ENCODE results near the gene RXRG.

The RXRG gene

DNA sequence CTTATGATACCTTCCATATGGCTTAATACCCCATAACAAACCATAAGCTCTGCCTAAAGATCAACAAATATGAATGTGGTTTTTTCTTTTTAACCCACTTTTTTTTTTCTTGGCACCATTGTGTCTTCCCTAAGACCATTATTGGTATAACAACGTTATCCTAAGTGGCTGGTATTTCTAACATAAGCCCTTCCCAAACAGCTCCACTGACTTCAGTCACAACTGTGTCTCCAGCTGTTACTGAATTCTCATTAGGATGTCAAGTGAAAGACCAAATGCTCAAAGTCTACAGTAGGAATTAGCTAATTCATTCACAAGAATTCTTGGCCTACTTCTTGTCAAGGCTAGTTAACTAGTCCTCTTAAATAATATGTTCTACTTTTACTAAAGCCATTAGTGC, 4.2 kb upstream of the RXRG start:
- DNase-seq = no peak

DNA sequence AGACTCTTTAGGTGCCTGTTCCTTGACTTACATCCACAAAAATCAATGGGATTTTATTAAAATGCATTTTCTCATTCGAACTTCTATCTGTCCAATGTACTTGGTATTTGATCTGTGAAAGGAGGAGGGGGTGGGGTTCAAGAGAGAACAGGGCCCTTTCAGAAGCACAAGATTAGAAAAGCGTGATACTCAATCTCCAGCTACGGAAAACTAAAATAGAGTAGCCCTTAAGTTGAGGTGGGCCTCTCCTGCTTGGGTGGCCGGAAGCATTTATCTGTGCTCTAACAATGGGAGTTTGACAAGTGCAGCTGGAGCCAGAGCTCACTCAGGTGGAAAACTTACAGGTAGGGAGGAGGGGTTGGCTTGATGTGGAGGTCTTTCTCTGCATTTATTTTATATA, 462 bp upstream of the RXRG start:
- DNase-seq = no peak

DNA sequence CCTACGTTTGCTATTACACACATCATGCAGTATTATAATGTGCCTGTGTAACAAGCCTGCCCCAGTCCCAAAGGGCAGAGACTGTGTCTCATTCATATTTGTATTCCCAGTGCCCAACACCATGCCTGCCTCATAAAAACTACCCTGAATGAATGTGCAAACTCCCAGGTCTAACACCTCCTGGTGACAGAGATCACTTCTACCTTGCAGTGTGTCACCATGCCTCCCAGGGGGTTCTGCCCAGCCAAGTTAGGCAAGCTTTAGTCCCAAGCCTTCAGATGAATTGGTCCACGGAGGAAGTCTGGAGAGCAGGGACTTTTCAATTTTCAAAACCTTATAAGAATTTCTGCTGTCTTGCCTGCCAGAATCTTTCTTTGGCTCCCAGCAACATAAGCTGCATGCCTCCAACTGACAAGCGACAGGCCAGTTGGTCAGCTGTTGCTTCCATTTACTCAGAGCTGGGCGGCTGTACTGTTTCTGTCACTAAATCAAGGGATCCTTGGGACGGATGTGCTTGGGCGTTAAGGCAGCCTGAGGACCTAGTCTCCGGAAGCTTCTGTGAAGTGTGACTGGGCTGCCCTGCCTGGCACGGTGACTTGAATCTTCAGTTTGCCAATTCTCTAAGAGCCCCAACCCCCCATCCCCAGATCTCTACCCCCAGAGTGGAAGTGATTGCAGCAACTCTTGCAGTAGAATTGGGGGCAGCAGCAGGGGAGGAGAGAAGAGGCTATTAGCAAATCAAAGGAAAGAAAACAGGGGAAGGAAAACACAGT, 1.2 kb downstream of the RXRG start:
- no peak for DNase-seq

DNA sequence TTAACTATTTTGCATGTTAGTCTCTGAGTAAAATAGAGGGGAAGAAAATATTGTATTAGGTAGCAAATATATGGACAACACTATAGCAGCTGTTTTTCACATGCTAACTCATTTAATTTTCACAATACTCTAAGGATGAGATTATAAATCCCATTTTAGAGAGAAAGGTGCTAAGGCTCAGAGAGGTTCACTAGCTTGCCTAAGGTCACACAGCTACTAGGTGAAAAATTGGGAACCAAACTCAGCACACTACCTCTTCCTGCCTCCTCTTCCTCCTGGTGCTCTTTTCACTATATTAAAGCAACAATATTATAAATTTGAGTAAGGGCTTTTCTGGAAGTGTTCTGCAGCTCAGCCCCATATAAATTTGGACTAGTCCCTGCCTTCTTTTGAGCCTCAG, 2.3 kb downstream of the RXRG start:
- no peak for DNase-seq

DNA sequence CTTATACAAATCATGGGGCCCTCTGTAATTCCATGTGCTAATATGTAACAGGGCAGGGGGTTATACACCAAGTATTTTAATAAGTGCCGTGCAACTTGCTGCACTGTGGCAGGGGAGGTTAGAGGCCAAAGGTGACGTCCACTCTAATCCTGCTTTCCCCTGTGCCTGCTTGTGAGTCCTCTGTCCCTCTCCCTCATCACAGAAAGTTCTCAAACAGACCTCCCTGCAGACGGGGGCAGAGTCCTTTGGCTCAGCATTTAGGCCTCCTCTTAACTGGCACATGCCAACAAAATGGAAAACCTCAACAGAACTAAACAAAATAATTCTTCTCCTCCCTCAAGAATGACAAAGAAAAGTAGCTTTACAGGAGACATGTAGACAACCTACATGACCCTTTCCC, 2.9 kb downstream of the RXRG start:
- DNase-seq = no peak

DNA sequence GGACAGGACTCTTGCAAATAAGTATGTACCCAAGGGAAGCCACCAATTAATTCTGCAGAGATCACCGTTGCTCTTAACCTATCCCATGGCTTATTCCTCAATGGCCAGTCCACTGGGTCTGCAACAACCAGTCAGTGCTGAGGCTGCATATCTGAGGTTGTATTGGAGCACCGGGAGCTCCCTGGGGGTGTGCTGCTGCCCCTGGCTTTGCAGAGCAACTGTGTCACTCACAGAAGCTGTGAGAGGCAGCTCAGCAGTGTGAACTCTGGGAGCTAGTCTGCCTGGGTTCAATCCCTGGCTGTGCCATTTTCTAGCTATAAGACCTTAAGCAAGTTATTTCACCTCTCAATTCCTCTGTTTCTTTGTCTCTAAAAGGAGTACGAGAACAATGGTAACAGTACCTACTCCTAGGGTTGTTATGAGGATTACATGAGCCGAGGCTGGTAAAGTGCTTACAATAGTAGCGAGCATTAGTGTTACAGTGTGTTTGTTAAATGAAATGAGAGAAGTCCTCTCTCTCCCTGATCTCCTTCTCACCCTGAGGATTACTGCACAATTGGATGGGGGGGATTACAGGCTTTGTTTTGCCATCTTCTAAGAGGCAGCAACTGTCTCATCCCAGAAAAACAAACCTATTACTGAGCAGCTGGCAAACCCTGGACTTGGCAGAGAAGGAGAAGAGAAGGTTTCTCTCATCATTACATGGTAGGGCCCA, 3.6 kb downstream of the RXRG start:
- no peak for DNase-seq

DNA sequence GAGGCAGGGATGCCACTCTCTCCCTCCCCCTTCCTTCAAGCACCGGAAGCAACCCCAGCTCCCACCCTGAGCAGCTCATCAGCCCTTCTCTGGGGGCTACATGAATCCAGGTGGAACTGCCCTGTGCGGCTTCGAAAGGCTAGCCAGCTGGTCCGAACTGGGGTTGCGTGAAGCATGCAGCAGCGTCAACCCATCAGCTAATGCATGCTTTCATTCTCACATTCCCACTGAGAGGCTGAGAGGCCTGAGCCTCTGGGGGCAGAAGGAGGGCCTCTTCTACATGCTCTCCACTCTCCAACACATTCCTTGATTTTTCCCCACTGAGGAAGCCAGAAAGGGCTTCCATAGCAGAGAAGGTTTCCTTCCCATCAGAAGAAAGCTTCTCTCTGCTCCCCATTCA, 5.6 kb downstream of the RXRG start:
- DNase-seq = no peak

DNA sequence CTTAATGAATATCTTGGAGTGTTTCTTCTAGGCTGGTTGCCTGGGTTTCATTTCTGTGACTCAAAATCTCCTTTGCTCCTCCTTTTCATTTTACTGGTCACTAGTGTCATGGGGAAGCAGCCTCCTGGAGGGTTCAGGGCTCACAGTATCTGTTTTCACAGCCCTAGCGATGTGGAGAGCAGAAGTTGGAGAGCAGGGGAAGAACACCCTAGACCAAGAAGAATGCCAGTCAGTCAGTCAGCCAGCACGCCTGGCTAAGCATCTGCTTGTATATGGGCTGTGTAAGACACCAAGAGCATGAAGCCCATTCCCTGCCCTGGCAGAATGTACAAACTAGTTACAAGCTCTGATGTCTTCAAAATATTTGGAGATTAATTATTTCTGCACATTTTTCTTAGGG, 7.9 kb downstream of the RXRG start:
- no peak for DNase-seq

DNA sequence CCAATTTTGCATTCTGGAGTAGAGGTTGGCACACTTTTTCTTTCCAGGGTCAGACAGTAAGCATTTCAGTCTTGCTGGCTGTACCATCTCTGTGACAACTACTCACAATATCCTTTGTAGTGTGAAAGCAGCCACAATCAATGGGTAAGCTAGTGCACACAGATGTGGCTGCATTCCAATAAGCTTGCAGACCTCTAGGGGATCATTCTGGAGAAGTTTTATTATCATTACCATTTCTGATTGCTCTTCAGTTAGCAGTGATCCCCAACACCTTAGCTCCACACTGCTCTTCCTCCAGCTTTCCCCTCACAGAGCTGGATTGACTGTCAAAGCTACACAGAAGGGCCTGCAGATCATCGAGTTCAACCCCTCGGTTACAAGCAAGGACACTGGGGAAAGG, 9.1 kb downstream of the RXRG start:
- DNase-seq = no peak

DNA sequence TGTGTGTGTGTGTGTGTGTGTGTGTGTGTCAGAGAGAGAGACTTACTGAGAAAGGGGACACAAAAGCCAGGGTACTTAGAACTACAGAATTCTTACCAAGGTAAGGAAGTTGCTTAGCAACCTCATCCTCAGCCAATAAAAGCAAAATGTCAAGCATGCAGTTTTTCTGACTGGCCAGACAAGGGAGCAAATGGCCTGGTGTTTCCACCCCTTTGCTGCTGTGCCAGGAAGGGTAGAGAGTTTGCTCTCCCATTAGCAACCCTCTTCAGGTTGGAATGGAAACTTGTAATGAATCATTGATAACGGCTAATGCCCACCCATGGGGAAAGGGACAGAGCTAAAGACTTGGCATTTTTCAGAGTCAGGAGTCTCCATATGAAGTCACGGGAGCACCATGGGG, 10.6 kb downstream of the RXRG start:
- DNase-seq = no peak

DNA sequence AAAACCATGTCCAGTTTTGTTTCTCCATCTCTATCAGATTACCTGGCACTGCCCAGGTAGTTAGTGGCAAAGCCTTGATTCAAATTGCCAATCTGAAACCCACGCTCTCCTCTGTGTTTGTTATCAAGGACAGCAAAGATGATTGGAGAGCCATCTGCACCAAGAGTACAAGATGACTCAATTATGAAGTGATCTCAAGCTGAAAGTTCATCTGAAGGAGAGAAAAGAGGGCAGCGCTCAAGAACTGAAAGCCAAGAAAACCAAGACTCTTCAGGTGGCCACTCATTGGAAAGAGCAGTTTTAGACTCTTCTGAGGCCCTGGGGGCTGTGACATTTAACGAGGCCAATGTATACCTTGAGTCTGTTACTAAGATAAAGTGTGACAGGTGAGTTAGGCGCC, 13.8 kb downstream of the RXRG start:
- no peak for DNase-seq

DNA sequence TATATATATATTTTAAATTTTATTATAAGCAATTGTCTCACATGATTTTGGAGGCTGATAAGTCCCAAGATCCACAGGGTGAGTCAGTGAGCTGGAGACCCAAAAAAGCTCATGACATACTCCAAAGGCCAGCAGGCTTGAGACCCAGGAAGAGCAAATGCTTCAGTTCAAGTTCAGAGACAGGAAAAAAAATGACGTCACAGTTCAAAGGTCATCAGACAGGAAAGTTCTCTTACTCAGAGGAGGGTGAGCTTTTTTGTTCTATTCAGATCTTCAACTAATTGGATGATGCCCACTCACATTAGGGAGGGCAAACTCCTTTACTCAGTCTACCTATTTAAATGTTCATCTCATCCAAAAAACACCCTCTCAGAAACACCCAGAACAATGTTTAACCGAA, 18.2 kb downstream of the RXRG start:
- no peak for DNase-seq

DNA sequence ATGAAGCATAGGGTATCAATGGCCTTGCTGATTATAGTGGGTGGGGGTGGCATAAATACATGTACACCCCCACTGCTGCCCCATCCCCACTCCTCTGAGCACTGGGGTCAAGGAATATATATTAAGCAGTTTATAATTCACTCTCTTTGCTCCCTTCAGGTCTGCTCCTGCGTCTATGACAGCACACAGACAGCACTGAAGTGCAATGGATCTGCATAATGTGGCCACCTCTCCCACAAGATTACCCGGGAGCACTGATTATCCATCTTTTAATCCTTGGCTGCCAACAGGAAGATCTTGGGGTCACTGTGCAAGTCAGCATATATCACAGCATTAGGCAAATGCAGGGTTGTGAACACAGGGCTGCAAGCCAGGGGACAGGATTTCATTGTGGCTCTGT, 19.3 kb downstream of the RXRG start:
- no peak for DNase-seq

DNA sequence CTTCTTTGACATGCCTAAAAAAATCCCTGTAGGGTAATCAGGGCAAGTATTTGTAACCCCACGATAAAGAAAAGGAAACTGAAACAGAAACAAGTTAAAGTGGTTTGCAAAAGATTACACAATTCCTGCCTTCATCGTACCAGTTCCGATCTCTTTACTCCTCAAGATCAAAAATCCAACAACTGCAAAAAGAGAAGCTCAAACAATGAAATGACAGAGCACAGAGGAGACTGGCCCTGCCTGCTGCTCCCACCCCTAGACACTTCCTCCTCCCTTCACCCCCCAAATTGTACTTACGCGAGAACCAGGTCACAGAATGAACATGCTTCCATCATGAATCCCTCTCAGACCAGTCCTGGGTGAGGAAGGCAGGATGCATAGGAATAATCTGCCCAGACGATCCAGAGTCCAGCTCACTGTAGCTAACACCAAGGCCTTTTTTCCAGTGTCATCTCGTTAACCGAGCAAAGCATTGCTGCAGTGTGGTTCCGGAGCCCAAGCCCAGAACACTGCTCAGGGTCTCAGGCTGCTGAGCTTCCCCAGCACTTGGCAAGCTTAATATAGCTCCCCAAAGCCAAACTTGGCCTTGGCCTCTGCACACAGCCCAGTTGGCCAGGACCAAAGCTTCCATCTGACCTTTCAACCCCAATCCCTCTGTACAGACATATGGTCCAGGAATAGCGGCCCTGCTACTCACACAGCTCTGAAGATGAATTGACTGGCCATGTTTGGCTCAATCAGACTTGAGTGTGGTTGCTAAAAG, 20.3 kb downstream of the RXRG start:
- no peak for DNase-seq

DNA sequence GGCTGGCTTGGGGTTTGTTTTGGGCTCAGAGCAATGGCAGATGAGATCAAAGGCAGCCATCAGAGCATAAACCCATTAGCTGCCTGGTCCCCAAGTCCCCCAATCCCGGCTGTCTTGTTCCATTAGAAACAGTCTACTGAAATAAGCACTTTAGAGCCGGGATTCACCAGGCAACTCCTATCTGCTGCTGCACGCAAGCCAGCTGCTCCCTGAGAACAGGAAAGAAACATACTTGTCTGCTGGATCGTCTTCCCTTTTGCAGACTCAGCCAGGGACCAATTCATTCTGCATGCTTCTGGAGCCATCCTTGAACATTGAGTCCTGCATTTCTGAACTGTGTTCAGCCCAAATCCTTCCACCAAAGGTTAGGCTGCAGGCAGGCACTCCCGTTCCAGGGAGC, 21.8 kb downstream of the RXRG start:
- DNase-seq = no peak

DNA sequence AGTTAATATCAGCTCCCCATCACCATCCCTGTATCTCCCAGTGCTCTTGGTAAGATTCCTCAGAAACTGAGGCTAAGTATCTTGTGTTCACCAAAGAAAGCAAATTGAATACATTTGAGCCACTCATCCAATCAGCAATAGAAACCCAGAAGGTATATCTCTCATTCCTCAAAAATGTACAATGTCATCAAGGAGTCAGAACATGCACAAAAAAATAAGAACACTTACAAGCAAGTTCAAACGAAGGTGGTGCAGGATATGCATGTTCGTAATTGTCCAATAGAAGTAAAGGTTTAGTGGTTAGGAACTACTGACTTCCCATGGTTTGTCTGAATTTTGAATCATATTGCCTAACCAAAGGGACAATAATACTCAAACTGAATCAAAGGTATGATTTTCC, 24.3 kb downstream of the RXRG start:
- no peak for DNase-seq

DNA sequence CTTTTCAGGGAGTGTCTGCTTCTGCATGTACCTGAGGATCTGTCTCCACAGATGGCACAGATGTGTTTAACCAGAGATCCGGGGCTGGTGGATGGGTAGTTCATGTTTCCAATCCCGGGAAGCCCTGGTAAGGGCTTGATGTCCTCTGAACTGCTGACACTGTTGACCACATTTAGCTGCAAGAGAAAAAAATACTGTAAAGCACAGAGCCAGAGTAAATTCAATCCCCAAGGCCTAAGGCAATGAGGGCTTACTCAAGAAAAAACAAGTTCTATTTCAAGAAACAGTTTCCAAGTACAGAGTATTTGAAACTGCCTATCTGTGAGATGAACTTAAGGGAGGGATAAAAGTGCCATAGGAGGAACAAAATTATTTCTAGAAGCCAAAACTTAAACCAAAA, 25.1 kb downstream of the RXRG start:
- DNase-seq = no peak

DNA sequence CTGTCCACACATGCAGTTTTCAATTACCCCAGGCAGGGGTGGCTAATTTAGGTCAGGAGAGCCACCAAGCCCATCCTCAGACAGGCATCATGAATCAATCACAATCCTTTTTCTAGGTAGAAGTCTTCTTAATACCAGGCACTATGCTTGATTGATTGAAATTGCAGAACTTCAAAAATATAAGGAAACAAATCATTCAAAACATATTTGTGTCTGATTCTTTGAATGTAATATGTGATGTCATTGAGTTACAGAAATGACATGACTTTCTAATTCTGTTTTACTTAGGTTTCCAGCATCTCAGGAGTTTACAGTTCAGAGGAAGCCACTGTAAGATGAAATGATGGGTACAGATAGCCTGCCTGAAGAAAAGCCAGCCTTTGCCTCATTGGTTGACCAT, 26.7 kb downstream of the RXRG start:
- DNase-seq = no peak

DNA sequence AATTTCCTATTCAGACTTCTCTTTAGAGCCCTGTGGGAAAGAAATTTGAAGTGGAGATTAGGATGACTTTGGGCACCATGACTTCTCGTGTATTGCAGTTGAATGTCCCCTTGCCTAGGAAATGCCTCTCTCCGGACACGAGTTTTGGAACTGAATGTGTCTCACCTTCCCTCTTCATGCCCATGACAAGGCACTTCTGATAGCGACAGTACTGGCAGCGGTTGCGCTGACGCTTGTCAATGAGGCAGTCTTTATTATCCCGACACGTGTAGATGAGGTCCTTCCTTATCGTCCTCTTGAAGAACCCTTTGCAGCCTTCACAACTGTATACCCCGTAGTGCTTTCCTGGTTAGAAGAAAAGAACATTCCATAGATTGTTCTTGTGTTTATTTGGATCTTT, 28.1 kb downstream of the RXRG start:
- DNase-seq = no peak

DNA sequence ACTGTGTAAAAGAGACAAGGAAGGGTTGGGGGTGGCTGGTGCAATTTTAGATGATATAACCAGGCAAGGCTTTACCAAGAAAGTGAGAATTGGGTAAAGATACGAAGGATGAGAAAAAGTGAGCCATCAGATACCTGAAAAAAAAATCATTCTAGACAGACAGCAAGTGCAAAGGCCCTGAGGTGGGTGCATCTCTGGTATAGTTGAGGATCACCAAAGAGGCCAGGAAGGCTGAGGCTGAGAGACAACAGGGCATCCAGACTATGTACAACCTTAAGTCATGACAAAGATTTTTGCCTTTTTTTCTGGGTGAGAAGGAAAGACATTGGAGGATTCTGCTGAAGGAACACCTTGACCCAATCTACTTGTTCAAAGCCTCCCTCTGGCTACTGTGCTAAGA, 29.9 kb downstream of the RXRG start:
- DNase-seq = no peak

DNA sequence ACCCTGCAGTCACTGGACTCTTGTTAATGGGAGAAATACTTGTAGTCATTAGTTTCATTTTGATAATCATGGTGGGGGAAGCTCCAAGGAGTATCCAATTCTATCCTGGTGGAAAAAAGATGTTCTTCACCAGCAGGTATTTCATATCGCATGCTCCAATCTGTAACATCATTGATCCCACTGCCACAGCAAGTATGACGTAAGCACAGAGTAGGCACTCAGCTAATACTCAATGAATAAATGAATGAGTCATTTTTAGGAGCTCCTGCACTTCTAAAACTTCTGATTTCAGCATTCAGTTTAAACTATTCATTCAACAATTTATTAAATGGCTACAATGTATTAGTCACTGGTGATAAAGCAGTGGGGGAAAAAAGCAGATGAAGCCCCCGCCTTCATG, 30.3 kb downstream of the RXRG start:
- no peak for DNase-seq

DNA sequence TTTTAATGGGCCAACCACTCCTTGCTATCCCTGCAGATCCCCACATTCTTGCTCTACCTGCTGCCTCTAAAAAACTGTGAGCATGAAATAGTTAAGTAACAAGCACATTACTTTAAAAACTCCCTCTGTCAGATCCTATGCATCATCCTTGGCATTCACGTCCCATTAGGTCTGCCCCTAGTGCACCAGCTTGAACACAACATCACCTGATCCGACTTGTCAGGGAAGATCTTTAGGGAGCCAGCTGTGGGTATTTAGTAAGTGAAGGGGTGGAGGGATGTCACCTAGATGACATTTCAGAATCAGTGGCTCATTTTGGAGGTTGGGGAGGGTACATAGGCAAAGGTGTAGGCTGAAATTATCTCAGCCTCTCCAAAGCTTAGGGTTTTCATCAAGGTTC, 33.5 kb downstream of the RXRG start:
- no peak for DNase-seq

DNA sequence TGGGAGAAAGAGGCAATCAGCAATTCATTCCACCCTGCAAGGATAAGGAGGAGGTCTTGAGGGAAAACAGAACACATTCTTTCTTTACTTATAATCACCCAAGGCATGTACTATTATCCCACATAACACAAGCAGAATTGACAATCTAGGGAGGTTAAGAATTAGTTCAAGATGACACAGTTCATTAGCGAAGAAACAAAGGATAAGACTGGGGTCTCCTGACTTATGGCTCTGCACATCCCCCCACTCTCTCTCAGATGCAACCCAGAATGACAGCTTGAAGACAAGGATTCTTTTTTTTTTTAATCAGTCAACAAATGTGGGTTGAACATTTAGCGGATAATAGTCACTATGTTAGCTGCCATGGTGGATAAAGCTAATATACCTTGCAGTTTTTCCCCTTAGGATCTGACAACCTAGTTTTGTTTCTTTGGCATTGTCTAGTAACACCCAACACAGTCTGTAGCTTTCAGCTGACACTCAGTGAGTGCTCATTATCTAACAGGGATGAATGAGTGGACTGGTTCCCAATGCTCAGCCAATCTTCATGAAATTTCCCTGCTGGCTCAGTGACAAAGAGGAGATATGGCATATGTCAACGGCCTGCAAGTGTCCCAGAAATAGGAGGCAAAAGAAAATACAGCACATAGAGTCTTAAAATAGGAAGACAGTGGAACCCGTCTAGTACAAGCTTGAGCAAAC, 35.1 kb downstream of the RXRG start:
- no peak for DNase-seq

DNA sequence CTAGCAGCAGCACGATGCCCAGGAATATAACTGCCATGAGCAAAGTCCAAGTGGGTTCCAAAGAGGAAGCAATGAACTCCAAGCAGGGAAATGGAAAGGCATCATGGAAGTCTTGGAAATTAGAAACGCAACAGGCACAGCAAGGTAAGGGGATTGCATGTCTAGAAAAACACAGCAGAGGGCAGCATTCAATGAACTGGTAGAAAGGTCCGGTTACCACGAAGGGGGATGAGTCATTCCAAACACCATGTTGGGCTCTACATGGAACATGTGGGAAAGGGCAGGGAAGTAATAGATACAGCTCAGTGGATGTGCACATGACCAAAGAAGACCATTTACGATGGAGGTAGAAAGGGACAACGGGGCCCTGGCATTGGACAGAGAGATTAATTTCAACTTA, 36.4 kb downstream of the RXRG start:
- DNase-seq = no peak
